ENCODE measurements around the gene GABRD. TPM values are rescaled to one million over a fixed set of nuclear protein-coding genes. Genes with fewer than 3 reads are reported as not detected.

Gene GABRD
- total and polyA plus RNA-seq, 12 donors, result 0.72 to 6.6 (median 3.0) TPM; not detected in 1

- WGBS, 4 donors, result 87 to 95% (median 89%) methylated on average over 6 to 18 of the region's 18 CpGs; no CpG with 5 or more reads in 1 of the 4 donors
- TF ChIP-seq POLR2A (IDR thresholded peaks at IDR 0.05) (no peak), CTCF (IDR thresholded peaks at IDR 0.05) (no peak)
- intact Hi-C loops (cut with DNase I), result no loop called here
These were observed 5.7 kb downstream of the GABRD start for GRCh38 chr1:2024887-2025286.

GRCh38 chr1:2025491-2025981 is 6.4 kb downstream of the GABRD start:
- H3K36me3 ChIP-seq (replicated peaks in 1 of 2), result no peaks in the 10 kb centered on the region
- no peaks in the 10 kb centered on the region for H3K9me3 ChIP-seq (replicated peaks in 1 of 3)
- peak; percentile 59 to 83 (median 72) for DNase-seq
- no peak for TF ChIP-seq POLR2A (IDR thresholded peaks at IDR 0.05)
- 20 to 27% (median 25%) methylated on average over 11 to 39 of the region's 39 CpGs for WGBS, 4 donors
- peaks cover 5 to 12% of the 10 kb centered on the region in 2 donors for H3K4me1 ChIP-seq (replicated peaks in 1 of 2)
- H3K27me3 ChIP-seq, result peaks cover 13% of the 10 kb centered on the region
- intact Hi-C loops (cut with DNase I), result no loop called here
- no peak overlapping the region for H3K4me3 ChIP-seq
- peak overlapping the region in 2 of 5 donors; percentile 34 to 66 for H3K27ac ChIP-seq

More at GRCh38 chr1:2024887-2025286, 5.7 kb downstream of the GABRD start:
- no peak overlapping the region for H3K27ac ChIP-seq
- H3K36me3 ChIP-seq (replicated peaks in 1 of 2), result no peaks in the 10 kb centered on the region
- no peak for DNase-seq
- peaks cover 20% of the 10 kb centered on the region for H3K27me3 ChIP-seq
- H3K9me3 ChIP-seq (replicated peaks in 1 of 3), result no peaks in the 10 kb centered on the region
- no peak overlapping the region for H3K4me3 ChIP-seq
- peaks cover 5 to 12% of the 10 kb centered on the region in 2 donors for H3K4me1 ChIP-seq (replicated peaks in 1 of 2)

- 92 to 94% (median 94%) methylated on average over 35 to 46 of the region's 46 CpGs for WGBS, 4 donors
- no peaks in the 10 kb centered on the region for H3K9me3 ChIP-seq (replicated peaks in 1 of 3)
- H3K27me3 ChIP-seq, result no peaks in the 10 kb centered on the region
- intact Hi-C loops (cut with DNase I), result no loop called here
- DNase-seq, result no peak
- H3K27ac ChIP-seq, result no peak overlapping the region
- TF ChIP-seq POLR2A (IDR thresholded peaks at IDR 0.05), result no peak
- TF ChIP-seq CTCF (IDR thresholded peaks at IDR 0.05), result no peak
- peaks cover 11 to 25% of the 10 kb centered on the region in 2 donors for H3K4me1 ChIP-seq (replicated peaks in 1 of 2)
- no peak overlapping the region for H3K4me3 ChIP-seq
- no peaks in the 10 kb centered on the region for H3K36me3 ChIP-seq (replicated peaks in 1 of 2)
These were observed 8.9 kb downstream of the GABRD start for GRCh38 chr1:2027961-2028583.

- Histone ChIP-seq H3K36me3 (replicated peaks in 1 of 2) (no peaks in the 10 kb centered on the region), H3K27ac (no peak overlapping the region), H3K4me1 (replicated peaks in 1 of 2) (peaks cover 11 to 25% of the 10 kb centered on the region in 2 donors), H3K9me3 (replicated peaks in 1 of 3) (no peaks in the 10 kb centered on the region), H3K4me3 (no peak overlapping the region), H3K27me3 (no peaks in the 10 kb centered on the region)
- DNase-seq, result no peak
- no peak for TF ChIP-seq POLR2A (IDR thresholded peaks at IDR 0.05)
- no peak for TF ChIP-seq CTCF (IDR thresholded peaks at IDR 0.05)
- intact Hi-C loops (cut with DNase I), result no loop called here
- WGBS, 4 donors, result 89 to 97% (median 92%) methylated on average over 2 to 26 of the region's 26 CpGs
These were observed 9.9 kb downstream of the GABRD start for GRCh38 chr1:2028870-2029560.

All from adrenal gland (tissue), 12 donors.